Epidermal melanocyte (primary cell): ENCODE data around the gene UBL7.

Experiments
- DNase-seq: peaks from one replicate; pipeline ENCODE4 v3.0.0; 2011; ENCODE audit warnings: low spot score; ENCODE audit not compliant: insufficient read length

UBL7 gene

GRCh38 chr15:74441248-74441941 is 19.6 kb downstream of the UBL7 start:
- no peak for DNase-seq

DNA sequence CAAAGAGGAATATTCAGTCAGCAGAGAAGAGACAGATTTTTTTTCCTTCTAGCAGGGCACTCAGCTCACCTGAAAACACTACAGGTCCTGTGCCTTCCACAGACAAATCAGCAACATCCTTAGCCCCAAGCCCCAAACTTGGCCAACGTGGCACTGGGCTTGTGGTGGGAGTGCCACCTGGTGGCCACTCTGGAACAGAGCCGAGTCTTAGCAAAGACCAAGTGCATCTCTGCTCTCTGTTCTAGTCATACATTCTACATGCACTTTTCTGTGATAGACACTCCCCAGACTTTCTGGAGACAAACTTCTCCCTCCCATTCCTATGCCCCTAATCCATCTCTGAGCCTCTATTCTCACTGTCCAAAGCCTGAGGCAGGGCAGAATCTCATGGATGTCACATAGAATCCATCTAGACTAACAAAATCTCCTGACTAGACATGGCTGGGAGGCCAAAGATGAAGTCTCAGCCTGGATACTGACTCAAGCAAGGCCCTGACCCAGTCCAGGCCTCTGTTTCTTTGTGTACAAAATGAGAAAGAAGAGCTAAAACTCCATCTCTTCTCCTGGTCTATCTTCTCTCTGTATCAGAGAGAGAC is 22.1 kb downstream of the UBL7 start:
- DNase-seq: peak; percentile 84

- no peak for DNase-seq
Measured at GRCh38 chr15:74438206-74438605, 22.8 kb downstream of the UBL7 start.

DNA sequence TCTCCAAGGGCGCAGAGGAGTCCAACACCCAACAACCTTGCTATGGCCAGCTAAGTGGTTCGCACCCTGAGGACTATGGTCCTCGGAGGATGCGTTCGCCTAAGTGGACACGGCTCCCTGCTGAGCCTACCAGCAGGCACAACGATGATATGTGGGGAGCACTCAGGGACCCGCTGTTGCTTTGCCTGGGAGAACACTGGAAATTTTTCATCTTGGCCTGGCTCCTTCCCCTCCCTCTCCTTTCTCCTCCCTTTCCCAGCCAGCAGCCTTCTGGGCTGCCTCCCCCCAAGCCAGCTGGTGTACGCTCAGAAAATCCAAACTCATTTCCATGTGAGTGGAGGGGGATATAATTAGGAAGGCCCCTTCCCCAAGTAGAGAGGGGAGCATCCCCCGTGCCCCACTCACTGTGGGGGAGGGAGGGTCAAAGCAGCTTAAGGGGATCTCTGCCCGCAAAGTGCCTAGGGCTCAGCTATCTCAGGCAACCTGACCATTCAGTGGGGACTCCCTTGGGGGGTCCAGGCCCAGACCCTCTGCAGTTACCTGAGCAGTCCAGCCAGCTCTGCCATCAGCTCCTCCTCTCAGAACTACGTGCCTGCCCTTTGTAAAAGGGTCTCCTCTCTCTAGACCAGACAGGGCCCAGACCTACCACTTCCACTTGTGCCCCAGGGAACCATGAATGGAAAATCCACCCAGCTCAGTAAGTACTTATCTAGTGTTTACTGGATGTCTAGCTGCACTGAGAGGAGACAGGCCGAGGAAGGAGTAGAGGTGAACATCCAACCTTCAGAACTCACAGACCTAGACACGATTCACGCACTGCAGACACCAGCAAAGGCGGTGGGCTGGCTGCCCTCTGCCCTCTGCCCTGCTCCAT is 26.5 kb downstream of the UBL7 start:
- no peak for DNase-seq

GRCh38 chr15:74433592-74434262 is 27.2 kb downstream of the UBL7 start, which contains the start of gene SEMA7A:
Gene SEMA7A (minus strand): TSS chr15:74433958. CDS start chr15:74433918, 40 bp downstream.
- peak; percentile 91 for DNase-seq

DNA sequence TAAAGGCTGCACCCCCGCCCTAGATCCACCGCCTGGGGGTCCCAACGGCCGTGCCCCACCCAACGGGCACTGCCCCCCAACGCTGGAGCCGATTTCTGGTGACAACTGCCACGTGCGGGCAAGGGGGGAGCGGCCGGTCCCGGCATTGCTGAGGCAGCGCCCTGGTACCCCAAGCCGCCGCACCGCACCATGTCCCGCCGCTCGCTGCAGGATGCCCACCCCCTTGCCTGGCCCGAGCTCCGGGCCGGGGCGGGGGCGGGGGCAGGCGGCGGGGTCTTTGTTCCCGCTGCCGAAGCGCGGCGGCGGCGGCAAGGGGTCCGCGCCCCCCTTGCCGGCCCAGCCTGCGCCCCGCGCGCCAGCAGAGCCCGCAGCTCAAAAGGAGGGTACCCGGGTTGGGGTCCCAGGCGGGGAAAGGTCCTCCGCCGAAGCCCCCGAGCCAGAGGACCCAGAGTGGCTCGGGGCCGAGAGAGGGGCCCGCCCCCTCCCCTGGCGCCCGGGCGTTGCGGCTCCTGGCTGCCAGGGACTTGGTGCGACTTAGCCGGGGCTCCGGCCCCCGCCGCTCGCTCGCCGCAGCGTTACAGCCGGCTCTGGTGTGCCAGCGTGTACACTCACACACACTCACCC is 27.9 kb downstream of the UBL7 start:
- DNase-seq: no peak

GRCh38 chr15:74432271-74432967 is 28.5 kb downstream of the UBL7 start:
- DNase-seq: no peak

- DNase-seq: no peak
Measured at GRCh38 chr15:74431645-74432044, 29.3 kb downstream of the UBL7 start.

- DNase-seq: no peak
Measured at GRCh38 chr15:74431116-74431515, 29.8 kb downstream of the UBL7 start.

- DNase-seq: no peak
Measured at GRCh38 chr15:74430510-74430951, 30.4 kb downstream of the UBL7 start.

DNA sequence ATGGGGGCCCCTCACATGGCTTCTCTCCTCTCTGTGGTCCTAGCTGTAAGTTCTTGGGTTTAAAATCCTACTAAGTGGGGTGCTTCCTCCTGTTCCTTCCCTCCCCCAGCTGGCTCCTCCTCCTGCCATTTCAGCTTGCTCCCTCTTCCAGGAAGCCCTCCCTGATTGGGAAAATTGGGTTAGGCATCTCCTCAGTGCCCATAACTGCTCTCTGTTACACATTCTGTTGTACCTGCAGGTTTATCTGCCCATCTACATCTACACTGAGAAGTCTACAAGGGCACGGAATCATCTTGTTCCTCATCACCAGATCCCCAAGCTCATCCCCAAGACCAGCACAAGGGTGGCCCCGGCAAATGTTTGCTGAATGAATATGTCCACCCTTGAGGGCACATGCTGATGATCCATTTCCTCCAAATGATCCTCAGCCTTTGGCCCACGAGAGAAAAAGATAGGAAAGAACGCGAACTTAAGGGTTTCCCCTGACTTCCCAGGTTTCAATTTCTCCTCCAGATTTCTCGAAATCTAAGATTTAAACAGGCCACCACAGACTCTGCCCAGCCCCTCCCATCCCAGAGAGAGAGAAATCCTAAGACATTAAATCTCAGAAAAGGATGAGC is 31.1 kb downstream of the UBL7 start:
- no peak for DNase-seq

GRCh38 chr15:74428970-74429780 is 31.8 kb downstream of the UBL7 start:
- no peak for DNase-seq

DNA sequence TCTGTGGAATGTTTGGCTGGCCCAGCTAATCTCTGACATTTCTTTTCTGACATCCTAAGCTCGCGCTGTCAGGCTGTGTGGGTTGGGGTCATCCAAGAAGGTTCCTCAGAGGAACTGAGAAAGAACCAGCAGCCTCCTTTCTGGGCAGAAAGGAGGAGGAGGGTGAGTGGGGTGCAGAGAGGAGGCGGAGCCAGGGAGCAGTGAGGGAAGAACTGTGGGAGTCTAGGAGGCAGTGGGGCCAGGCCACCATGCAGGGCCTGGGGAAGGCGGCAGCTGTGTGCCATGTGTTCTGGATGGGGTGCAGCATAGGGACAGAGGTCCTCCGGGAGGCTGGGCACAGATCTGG is 32.5 kb downstream of the UBL7 start:
- no peak for DNase-seq

GRCh38 chr15:74427607-74428441 is 33.1 kb downstream of the UBL7 start:
- no peak for DNase-seq

GRCh38 chr15:74426404-74427281 is 34.3 kb downstream of the UBL7 start:
- no peak for DNase-seq

GRCh38 chr15:74425630-74426029 is 35.3 kb downstream of the UBL7 start:
- no peak for DNase-seq

DNA sequence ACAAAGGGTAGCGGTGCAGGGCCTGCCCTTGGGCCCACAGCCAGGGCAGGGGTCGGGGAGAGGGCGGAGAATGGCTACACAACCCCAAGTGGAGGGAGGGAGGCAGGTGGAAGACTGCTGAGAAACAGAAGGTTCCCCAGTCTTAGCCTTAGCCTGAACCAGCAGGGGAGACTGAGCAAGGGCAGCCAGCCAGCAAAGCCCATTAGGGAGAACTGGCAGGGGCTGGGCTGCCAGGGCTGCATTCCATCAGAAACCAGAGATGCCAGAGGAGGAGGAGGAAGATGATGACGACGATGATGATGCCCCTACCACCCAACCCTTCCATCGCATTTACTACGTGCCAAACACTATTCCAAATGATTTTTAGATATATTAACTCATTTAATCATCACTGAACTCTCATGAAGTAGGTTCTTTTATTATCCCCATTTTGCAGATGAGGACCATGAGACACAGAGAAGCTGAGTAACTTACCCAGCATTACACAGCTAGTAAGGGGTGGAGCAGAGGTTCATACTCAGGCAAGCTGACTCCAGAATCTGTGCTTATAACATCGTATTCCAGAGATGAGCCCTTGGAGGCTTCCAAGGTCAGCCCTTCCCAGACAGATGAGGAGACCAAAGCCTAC is 35.9 kb downstream of the UBL7 start:
- no peak for DNase-seq
